ENCODE data around the gene DOC2A. TPM values are rescaled to one million over a fixed set of nuclear protein-coding genes. Genes with fewer than 3 reads are reported as not detected.
A peak's percentile ranks its signal among the peaks of the same experiment; 100 is the strongest.

Gene DOC2A
- total and polyA plus RNA-seq, 9 of the 15 experiments (the other 6 are each of a cell fraction or from before 2014, with no cell fraction given), result 0.03 to 0.38 (median 0.28) TPM; not detected in 1

DNA sequence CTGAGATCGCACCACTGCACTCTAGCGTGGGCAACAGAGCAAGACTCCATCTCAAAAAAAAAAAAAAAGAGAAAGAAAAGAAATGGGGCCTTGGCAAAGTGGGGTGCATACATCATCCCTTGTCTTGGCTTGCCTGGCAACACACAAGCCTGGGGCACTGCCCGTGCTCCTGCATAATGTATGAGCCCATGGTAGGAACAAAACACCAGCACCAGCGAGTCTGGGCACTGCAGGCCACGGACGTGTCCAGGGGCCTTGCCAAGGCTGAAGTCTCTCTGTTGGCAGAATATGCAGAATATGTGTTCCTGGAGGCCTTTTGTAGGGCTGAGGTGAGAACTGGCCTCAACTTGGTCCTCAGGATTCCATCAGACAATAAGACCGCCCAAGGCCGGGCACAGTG, 39.0 kb upstream of the DOC2A start:
- H3K27me3 ChIP-seq (ENCODE audit: control insufficient read depth in 2 of 2, insufficient read depth in 2 of 2, low read length in 2 of 2), result no peaks in the 10 kb centered on the region; a peak in 1 of 5 replicates
- no peak overlapping the region for H3K4me3 ChIP-seq
- no peaks in the 10 kb centered on the region for H3K9me3 ChIP-seq (replicated peaks; ENCODE audit: control insufficient read depth, insufficient read depth, low read depth, low read length)
- H3K36me3 ChIP-seq (ENCODE audit: control insufficient read depth, insufficient read depth, low read length), result no peaks in the 10 kb centered on the region
- intact Hi-C loops (cut with micrococcal nuclease), result loop anchor here (5.0 kb wide), 1 partner anchor 42 kb away; the partner anchor contains the start of gene TBX6
- no TSS peak for BruUV-seq (replicated peaks)
- in situ Hi-C loops (cut with MboI), result no loop called here
- 78% methylated on average over 6 of the region's 8 CpGs for WGBS (ENCODE audit: insufficient coverage, low coverage, missing lambda C conversion rate)
- no peak overlapping the region for H3K4me2 ChIP-seq (ENCODE audit: insufficient read depth, low read length)
- no peak overlapping the region for H2AFZ ChIP-seq (ENCODE audit: low read depth, low read length)
- peak overlapping the region in 1 of 2 experiments; percentile 39; a peak in 1 of 4 replicates for H3K9ac ChIP-seq (ENCODE audit: insufficient read depth in 1 of 2, low read depth in 2 of 2, low read length in 2 of 2)
- TF ChIP-seq PYGO2 (tag; IDR thresholded peaks at IDR 0.05) (no peak), ELF2 (CRISPR knock-in tag; IDR thresholded peaks at IDR 0.05) (no peak), KAT7 (CRISPR knock-in tag; IDR thresholded peaks at IDR 0.05; ENCODE audit: borderline replicate concordance) (no peak), ZNF764 (CRISPR knock-in tag; IDR thresholded peaks at IDR 0.05; ENCODE audit: low read depth) (no peak), XRCC5 (IDR thresholded peaks at IDR 0.05; ENCODE audit: low read depth, low read length) (no peak)
- TF ChIP-seq, protein P1, sequence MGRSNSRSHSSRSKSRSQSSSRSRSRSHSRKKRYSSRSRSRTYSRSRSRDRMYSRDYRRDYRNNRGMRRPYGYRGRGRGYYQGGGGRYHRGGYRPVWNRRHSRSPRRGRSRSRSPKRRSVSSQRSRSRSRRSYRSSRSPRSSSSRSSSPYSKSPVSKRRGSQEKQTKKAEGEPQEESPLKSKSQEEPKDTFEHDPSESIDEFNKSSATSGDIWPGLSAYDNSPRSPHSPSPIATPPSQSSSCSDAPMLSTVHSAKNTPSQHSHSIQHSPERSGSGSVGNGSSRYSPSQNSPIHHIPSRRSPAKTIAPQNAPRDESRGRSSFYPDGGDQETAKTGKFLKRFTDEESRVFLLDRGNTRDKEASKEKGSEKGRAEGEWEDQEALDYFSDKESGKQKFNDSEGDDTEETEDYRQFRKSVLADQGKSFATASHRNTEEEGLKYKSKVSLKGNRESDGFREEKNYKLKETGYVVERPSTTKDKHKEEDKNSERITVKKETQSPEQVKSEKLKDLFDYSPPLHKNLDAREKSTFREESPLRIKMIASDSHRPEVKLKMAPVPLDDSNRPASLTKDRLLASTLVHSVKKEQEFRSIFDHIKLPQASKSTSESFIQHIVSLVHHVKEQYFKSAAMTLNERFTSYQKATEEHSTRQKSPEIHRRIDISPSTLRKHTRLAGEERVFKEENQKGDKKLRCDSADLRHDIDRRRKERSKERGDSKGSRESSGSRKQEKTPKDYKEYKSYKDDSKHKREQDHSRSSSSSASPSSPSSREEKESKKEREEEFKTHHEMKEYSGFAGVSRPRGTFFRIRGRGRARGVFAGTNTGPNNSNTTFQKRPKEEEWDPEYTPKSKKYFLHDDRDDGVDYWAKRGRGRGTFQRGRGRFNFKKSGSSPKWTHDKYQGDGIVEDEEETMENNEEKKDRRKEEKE (IDR thresholded peaks at IDR 0.05; ENCODE audit: borderline replicate concordance in 1 of 2, control insufficient read depth in 1 of 2, low read depth in 2 of 2, low read length in 1 of 2), result no peak
- TF ChIP-seq, protein P2, sequence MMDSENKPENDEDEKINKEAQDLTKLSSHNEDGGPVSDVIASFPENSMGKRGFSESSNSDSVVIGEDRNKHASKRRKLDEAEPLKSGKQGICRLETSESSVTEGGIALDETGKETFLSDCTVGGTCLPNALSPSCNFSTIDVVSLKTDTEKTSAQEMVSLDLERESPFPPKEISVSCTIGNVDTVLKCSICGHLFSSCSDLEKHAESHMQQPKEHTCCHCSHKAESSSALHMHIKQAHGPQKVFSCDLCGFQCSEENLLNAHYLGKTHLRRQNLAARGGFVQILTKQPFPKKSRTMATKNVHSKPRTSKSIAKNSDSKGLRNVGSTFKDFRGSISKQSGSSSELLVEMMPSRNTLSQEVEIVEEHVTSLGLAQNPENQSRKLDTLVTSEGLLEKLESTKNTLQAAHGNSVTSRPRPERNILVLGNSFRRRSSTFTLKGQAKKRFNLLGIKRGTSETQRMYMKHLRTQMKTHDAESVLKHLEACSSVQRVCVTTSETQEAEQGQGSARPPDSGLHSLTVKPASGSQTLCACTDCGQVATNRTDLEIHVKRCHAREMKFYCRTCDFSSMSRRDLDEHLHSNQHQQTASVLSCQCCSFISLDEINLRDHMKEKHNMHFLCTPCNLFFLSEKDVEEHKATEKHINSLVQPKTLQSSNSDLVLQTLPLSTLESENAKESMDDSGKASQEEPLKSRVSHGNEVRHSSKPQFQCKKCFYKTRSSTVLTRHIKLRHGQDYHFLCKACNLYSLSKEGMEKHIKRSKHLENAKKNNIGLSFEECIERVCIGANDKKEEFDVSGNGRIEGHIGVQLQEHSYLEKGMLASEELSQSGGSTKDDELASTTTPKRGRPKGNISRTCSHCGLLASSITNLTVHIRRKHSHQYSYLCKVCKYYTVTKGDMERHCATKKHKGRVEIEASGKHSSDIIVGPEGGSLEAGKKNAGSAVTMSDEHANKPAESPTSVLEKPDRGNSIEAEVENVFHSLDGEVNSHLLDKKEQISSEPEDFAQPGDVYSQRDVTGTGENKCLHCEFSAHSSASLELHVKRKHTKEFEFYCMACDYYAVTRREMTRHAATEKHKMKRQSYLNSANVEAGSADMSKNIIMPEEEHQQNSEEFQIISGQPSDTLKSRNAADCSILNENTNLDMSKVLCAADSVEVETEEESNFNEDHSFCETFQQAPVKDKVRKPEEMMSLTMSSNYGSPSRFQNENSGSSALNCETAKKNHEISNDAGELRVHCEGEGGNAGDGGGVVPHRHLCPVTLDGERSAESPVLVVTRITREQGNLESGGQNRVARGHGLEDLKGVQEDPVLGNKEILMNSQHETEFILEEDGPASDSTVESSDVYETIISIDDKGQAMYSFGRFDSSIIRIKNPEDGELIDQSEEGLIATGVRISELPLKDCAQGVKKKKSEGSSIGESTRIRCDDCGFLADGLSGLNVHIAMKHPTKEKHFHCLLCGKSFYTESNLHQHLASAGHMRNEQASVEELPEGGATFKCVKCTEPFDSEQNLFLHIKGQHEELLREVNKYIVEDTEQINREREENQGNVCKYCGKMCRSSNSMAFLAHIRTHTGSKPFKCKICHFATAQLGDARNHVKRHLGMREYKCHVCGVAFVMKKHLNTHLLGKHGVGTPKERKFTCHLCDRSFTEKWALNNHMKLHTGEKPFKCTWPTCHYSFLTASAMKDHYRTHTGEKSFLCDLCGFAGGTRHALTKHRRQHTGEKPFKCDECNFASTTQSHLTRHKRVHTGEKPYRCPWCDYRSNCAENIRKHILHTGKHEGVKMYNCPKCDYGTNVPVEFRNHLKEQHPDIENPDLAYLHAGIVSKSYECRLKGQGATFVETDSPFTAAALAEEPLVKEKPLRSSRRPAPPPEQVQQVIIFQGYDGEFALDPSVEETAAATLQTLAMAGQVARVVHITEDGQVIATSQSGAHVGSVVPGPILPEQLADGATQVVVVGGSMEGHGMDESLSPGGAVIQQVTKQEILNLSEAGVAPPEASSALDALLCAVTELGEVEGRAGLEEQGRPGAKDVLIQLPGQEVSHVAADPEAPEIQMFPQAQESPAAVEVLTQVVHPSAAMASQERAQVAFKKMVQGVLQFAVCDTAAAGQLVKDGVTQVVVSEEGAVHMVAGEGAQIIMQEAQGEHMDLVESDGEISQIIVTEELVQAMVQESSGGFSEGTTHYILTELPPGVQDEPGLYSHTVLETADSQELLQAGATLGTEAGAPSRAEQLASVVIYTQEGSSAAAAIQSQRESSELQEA (IDR thresholded peaks at IDR 0.05; ENCODE audit: low read depth), result no peak
- FAIRE-seq (no peak), DNase-seq (ENCODE audit: extremely low read depth in 1 of 4, low spot score in 3 of 4) (no peak), ATAC-seq (no peak)
- H3K27ac ChIP-seq (ENCODE audit: extremely low read depth, low read depth, low read length), result no peak overlapping the region
- H3K9me1 ChIP-seq (ENCODE audit: control insufficient read depth, insufficient read depth, low read length), result no peaks in the 10 kb centered on the region
- peaks cover 4% of the 10 kb centered on the region; the same call in 1 of the 2 replicates for H4K20me1 ChIP-seq (replicated peaks; ENCODE audit: control insufficient read depth, insufficient read depth, low read length)
- POLR2A ChIA-PET, result no interaction called here
- peaks cover 18 to 32% of the 10 kb centered on the region in 2 experiments for H3K4me1 ChIP-seq (replicated peaks in 1 of 2; ENCODE audit: control insufficient read depth in 2 of 2, insufficient read depth in 2 of 2, low read length in 2 of 2)
- CTCF ChIA-PET (ENCODE audit: low intra/inter-chr PET ratio), result interaction anchor here (0.7 kb wide), 1 partner anchor 43 kb away, joined by 3 read pairs; no protein-coding TSS in a partner anchor
- H3K79me2 ChIP-seq (ENCODE audit: control insufficient read depth, insufficient read depth, low read length), result peaks cover 14% of the 10 kb centered on the region; the same call in 2 of the 3 replicates
